Neural progenitor cell (in vitro differentiated cells): ENCODE measurements around the gene ITGAD.

Experiments used
- CTCF ChIP-seq: fragments of 200-600 bp; sonication (generic); IDR thresholded peaks from 2 replicates; pipeline ENCODE4 v1.5.1; 2017; ENCODE audit warnings: antibody characterized with exemption, mild to moderate bottlenecking
- EZH2 ChIP-seq: fragments of 200-600 bp; sonication (generic); IDR thresholded peaks from 2 replicates; pipeline ENCODE4 v1.6.1; 2017; ENCODE audit warnings: antibody characterized with exemption, mild to moderate bottlenecking, moderate library complexity

- TF ChIP-seq EZH2 (no peak), CTCF (no peak)
These were observed 7.1 kb downstream of the ITGAD start for GRCh38 chr16:31400191-31400590.
